Astrocyte (in vitro differentiated cells and primary cell): ENCODE data around the gene TNFSF15. TPM values are rescaled to one million over a fixed set of nuclear protein-coding genes. Genes with fewer than 3 reads are reported as not detected.

Experiments used
- DNase-seq: peaks from one replicate; pipeline ENCODE4 v3.0.0-alpha.2; 2010; ENCODE audit warnings: low read depth
- FAIRE-seq: peaks from 2 replicates; lab custom pipeline; 2011; peaks lifted over from hg19 to GRCh38; lab: Jason Lieb, UNC
- H2AFZ ChIP-seq: 2 replicates; pipeline ENCODE4 v1.6.0; 2012; ENCODE audit warnings: low read depth, low read length, inconsistent platforms
- H3K27ac ChIP-seq: 2 replicates; pipeline ENCODE4 v1.5.1; 2011; ENCODE audit warnings: low read depth, low read length, inconsistent platforms
- H3K27me3 ChIP-seq: 2 replicates; pipeline ENCODE4 v1.6.0; 2011; ENCODE audit warnings: low read length, inconsistent platforms; ENCODE audit not compliant: insufficient read depth
- H3K36me3 ChIP-seq: 2 replicates; pipeline ENCODE4 v1.5.1; 2011; ENCODE audit warnings: low read length, inconsistent platforms; ENCODE audit not compliant: insufficient read depth
- H3K4me1 ChIP-seq: 2 replicates; pipeline ENCODE4 v1.5.1; 2011; ENCODE audit warnings: low read length, inconsistent platforms; ENCODE audit not compliant: insufficient read depth
- H3K4me2 ChIP-seq: 2 replicates; pipeline ENCODE4 v1.6.0; 2012; ENCODE audit warnings: low read length, inconsistent platforms
- H3K4me3 ChIP-seq: 2 replicates; pipeline ENCODE4 v1.5.1; 2011; ENCODE audit warnings: low read depth, mild to moderate bottlenecking, low read length, inconsistent platforms; ENCODE audit not compliant: insufficient read depth
- H3K79me2 ChIP-seq: 2 replicates; pipeline ENCODE4 v1.6.0; 2012; ENCODE audit warnings: mild to moderate bottlenecking, low read length, inconsistent platforms; ENCODE audit not compliant: insufficient read depth
- H3K9ac ChIP-seq: 2 replicates; pipeline ENCODE4 v1.6.0; 2012; ENCODE audit warnings: mild to moderate bottlenecking, low read length, inconsistent platforms
- H3K9me3 ChIP-seq: 2 replicates; pipeline ENCODE4 v1.5.1; 2012; ENCODE audit warnings: low read depth, mild to moderate bottlenecking, low read length, inconsistent platforms; ENCODE audit not compliant: insufficient read depth
- H4K20me1 ChIP-seq: 2 replicates; pipeline ENCODE4 v1.6.0; 2012; ENCODE audit warnings: low read length, inconsistent platforms; ENCODE audit not compliant: insufficient read depth
- H3K27ac Mint-ChIP-seq: one replicate; pipeline ENCODE4 v1.8.0; 2021; ENCODE audit warnings: mild to moderate bottlenecking, mixed read lengths; ENCODE audit not compliant: unreplicated experiment
- H3K27me3 Mint-ChIP-seq: one replicate; pipeline ENCODE4 v1.8.0; 2021; ENCODE audit warnings: low read depth, mixed read lengths; ENCODE audit not compliant: unreplicated experiment
- H3K36me3 Mint-ChIP-seq: one replicate; pipeline ENCODE4 v1.8.0; 2021; ENCODE audit warnings: low read depth, mixed read lengths; ENCODE audit not compliant: unreplicated experiment
- H3K4me1 Mint-ChIP-seq: one replicate; pipeline ENCODE4 v1.8.0; 2021; ENCODE audit warnings: low read depth, mixed read lengths; ENCODE audit not compliant: unreplicated experiment
- H3K4me3 Mint-ChIP-seq: one replicate; pipeline ENCODE4 v1.8.0; 2021; ENCODE audit warnings: mild to moderate bottlenecking, moderate library complexity, mixed read lengths; ENCODE audit not compliant: unreplicated experiment
- H3K9me3 Mint-ChIP-seq: one replicate; pipeline ENCODE4 v1.8.0; 2021; ENCODE audit warnings: mild to moderate bottlenecking, mixed read lengths; ENCODE audit not compliant: unreplicated experiment
- CTCF ChIP-seq: IDR thresholded peaks from 2 replicates; pipeline ENCODE4 v1.5.1; 2011; ENCODE audit warnings: low read depth, mild to moderate bottlenecking, inconsistent platforms, low read length, moderate library complexity; ENCODE audit not compliant: insufficient read depth
- EZH2 ChIP-seq: IDR thresholded peaks from 2 replicates; pipeline ENCODE4 v1.6.1; 2012; ENCODE audit warnings: mild to moderate bottlenecking, low read length, inconsistent platforms; ENCODE audit not compliant: insufficient read depth
- total RNA-seq: library from RNA; stranded (reverse); gene quantifications from 2 replicates; pipeline ENCODE4 v1.2.1, GENCODE V29; 2021

TNFSF15 gene
- total RNA-seq, 1 donor from 2014 or later, result 10.3 TPM

GRCh38 chr9:114756920-114757319 lies 48.9 kb downstream of the TNFSF15 start:
- H3K9ac ChIP-seq, result no peak overlapping the region
- H3K27ac ChIP-seq, result no peak overlapping the region
- peaks cover 3% of the 10 kb centered on the region for H3K4me1 Mint-ChIP-seq
- no peaks in the 10 kb centered on the region for H4K20me1 ChIP-seq
- peaks cover 8% of the 10 kb centered on the region for H3K27me3 ChIP-seq
- no peak overlapping the region for H2AFZ ChIP-seq
- H3K27me3 Mint-ChIP-seq, result peaks cover 14% of the 10 kb centered on the region
- no peaks in the 10 kb centered on the region for H3K4me1 ChIP-seq
- no peaks in the 10 kb centered on the region for H3K36me3 Mint-ChIP-seq
- H3K36me3 ChIP-seq, result no peaks in the 10 kb centered on the region
- H3K9me3 ChIP-seq, result no peaks in the 10 kb centered on the region
- no peak overlapping the region for H3K4me3 ChIP-seq
- H3K4me2 ChIP-seq, result no peak overlapping the region
- H3K4me3 Mint-ChIP-seq, result no peak overlapping the region
- no peak overlapping the region for H3K27ac Mint-ChIP-seq
- FAIRE-seq (no peak), DNase-seq (no peak)
- no peaks in the 10 kb centered on the region for H3K79me2 ChIP-seq
- TF ChIP-seq EZH2 (no peak), CTCF (no peak)
- H3K9me3 Mint-ChIP-seq, result peaks cover 2% of the 10 kb centered on the region

- H3K4me1 ChIP-seq, result no peaks in the 10 kb centered on the region
- no peak overlapping the region for H2AFZ ChIP-seq
- Mint-ChIP-seq H3K36me3 (no peaks in the 10 kb centered on the region), H3K4me1 (peaks cover 3% of the 10 kb centered on the region), H3K27ac (no peak overlapping the region), H3K9me3 (peaks cover 2% of the 10 kb centered on the region), H3K4me3 (no peak overlapping the region), H3K27me3 (peaks cover 14% of the 10 kb centered on the region)
- H3K27ac ChIP-seq, result no peak overlapping the region
- no peaks in the 10 kb centered on the region for H3K27me3 ChIP-seq
- no peak for TF ChIP-seq EZH2
- no peak for TF ChIP-seq CTCF
- no peaks in the 10 kb centered on the region for H3K9me3 ChIP-seq
- H3K4me2 ChIP-seq, result no peak overlapping the region
- H3K9ac ChIP-seq, result no peak overlapping the region
- DNase-seq (no peak), FAIRE-seq (no peak)
- H3K4me3 ChIP-seq, result no peak overlapping the region
- H3K79me2 ChIP-seq, result no peaks in the 10 kb centered on the region
- no peaks in the 10 kb centered on the region for H3K36me3 ChIP-seq
- H4K20me1 ChIP-seq, result no peaks in the 10 kb centered on the region
These were observed 51.3 kb downstream of the TNFSF15 start for GRCh38 chr9:114754581-114754980.

GRCh38 chr9:114746591-114747346 lies 59.1 kb downstream of the TNFSF15 start:
- FAIRE-seq (no peak), DNase-seq (no peak)
- Mint-ChIP-seq H3K9me3 (no peaks in the 10 kb centered on the region), H3K27me3 (no peaks in the 10 kb centered on the region), H3K27ac (no peak overlapping the region), H3K4me1 (peaks cover 2% of the 10 kb centered on the region), H3K36me3 (no peaks in the 10 kb centered on the region), H3K4me3 (no peak overlapping the region)
- Histone ChIP-seq H3K27me3 (no peaks in the 10 kb centered on the region), H3K4me1 (peaks cover 6% of the 10 kb centered on the region), H3K4me3 (no peak overlapping the region), H3K4me2 (no peak overlapping the region), H3K36me3 (no peaks in the 10 kb centered on the region), H2AFZ (no peak overlapping the region), H4K20me1 (no peaks in the 10 kb centered on the region), H3K79me2 (no peaks in the 10 kb centered on the region), H3K9me3 (no peaks in the 10 kb centered on the region), H3K27ac (no peak overlapping the region), H3K9ac (no peak overlapping the region)
- no peak for TF ChIP-seq CTCF
- TF ChIP-seq EZH2, result no peak
